ENCODE data around the gene FSTL4. TPM values are rescaled to one million over a fixed set of nuclear protein-coding genes. Genes with fewer than 3 reads are reported as not detected.

FSTL4 gene
- total and polyA plus RNA-seq, 2 of the 13 experiments (the other 11 are each of a cell fraction or from before 2014, with no cell fraction given), result 2.1 to 3.0 TPM

GRCh38 chr5:133637206-133637605, 24.9 kb upstream of the FSTL4 start (continued):
- TF ChIP-seq ERF (CRISPR knock-in tag; IDR thresholded peaks at IDR 0.05), result no peak
- no peak for TF ChIP-seq DNMT3B (CRISPR knock-in tag; conservative IDR thresholded peaks at IDR 0.05)

GRCh38 chr5:133635051-133635450, 22.7 kb upstream of the FSTL4 start:
- WGBS (ENCODE audit: low lambda C conversion rate), result 0% methylated on average over 1 of the region's 1 CpG
- H3K4me1 ChIP-seq (ENCODE audit: insufficient read depth, low read length), result no peaks in the 10 kb centered on the region
- H3K9me3 ChIP-seq (ENCODE audit: low read length), result no peaks in the 10 kb centered on the region
- no peak overlapping the region for H3K4me2 ChIP-seq (ENCODE audit: low read depth, low read length)
- POLR2A ChIA-PET, result no interaction called here
- ATAC-seq, result no peak
- in situ Hi-C loops (cut with HindIII; ENCODE audit: extremely low pct_ligation_motif_present, low pct_unique_long_range_greater_than_20kb) (no loop called here), intact Hi-C loops (cut with micrococcal nuclease; ENCODE audit: unreplicated experiment) (no loop called here)
- 0 out of 5 replicates have a peak, but pooled peaks cover 0 to 2% of the 10 kb centered on the region in 2 experiments for H3K27me3 ChIP-seq (ENCODE audit: control insufficient read depth in 1 of 2, insufficient read depth in 2 of 2, low read length in 2 of 2)
- no peaks in the 10 kb centered on the region for H3K79me2 ChIP-seq (ENCODE audit: insufficient read depth, low read length)
- FAIRE-seq, result no peak
- TF ChIP-seq EZH2 (conservative IDR thresholded peaks at IDR 0.05; ENCODE audit: low read depth, low read length) (no peak), KLF6 (CRISPR knock-in tag; IDR thresholded peaks at IDR 0.05) (no peak), ISL2 (CRISPR knock-in tag; IDR thresholded peaks at IDR 0.05) (no peak), KDM5A (IDR thresholded peaks at IDR 0.05; ENCODE audit: borderline replicate concordance, low read length) (no peak), FOSL2 (CRISPR knock-in tag; IDR thresholded peaks at IDR 0.05) (no peak), ZBTB8A (CRISPR knock-in tag; IDR thresholded peaks at IDR 0.05; ENCODE audit: borderline replicate concordance, low read depth) (no peak), SNAPC5 (CRISPR knock-in tag; IDR thresholded peaks at IDR 0.05; ENCODE audit: borderline replicate concordance) (no peak), POGZ (CRISPR knock-in tag; IDR thresholded peaks at IDR 0.05) (no peak), UBTF (CRISPR knock-in tag; IDR thresholded peaks at IDR 0.05) (no peak), RFXAP (CRISPR knock-in tag; IDR thresholded peaks at IDR 0.05; ENCODE audit: borderline replicate concordance) (no peak), IKZF1 (IDR thresholded peaks at IDR 0.05) (no peak), EP300 (IDR thresholded peaks at IDR 0.05; ENCODE audit: low read depth in 2 of 2, low read length in 2 of 2) (no peak), EP300 (CRISPR knock-in tag; IDR thresholded peaks at IDR 0.05; ENCODE audit: borderline replicate concordance) (no peak)
- TF ChIP-seq, protein P1, sequence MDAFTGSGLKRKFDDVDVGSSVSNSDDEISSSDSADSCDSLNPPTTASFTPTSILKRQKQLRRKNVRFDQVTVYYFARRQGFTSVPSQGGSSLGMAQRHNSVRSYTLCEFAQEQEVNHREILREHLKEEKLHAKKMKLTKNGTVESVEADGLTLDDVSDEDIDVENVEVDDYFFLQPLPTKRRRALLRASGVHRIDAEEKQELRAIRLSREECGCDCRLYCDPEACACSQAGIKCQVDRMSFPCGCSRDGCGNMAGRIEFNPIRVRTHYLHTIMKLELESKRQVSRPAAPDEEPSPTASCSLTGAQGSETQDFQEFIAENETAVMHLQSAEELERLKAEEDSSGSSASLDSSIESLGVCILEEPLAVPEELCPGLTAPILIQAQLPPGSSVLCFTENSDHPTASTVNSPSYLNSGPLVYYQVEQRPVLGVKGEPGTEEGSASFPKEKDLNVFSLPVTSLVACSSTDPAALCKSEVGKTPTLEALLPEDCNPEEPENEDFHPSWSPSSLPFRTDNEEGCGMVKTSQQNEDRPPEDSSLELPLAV (CRISPR knock-in tag; conservative IDR thresholded peaks at IDR 0.05; ENCODE audit: low read depth), result no peak
- no TSS peak for BruUV-seq (replicated peaks)
- H3K4me3 ChIP-seq (replicated peaks in 1 of 3; ENCODE audit: insufficient read depth in 1 of 3, low read depth in 2 of 3, low read length in 3 of 3), result no peak overlapping the region
- no peaks in the 10 kb centered on the region for H3K36me3 ChIP-seq (replicated peaks in 1 of 2; ENCODE audit: control insufficient read depth in 1 of 2, insufficient read depth in 2 of 2, low read length in 2 of 2)
- H3K9ac ChIP-seq (ENCODE audit: insufficient read depth, low read depth, low read length), result no peak overlapping the region
- H2AFZ ChIP-seq (ENCODE audit: low read length), result no peak overlapping the region
- no peaks in the 10 kb centered on the region for H4K20me1 ChIP-seq (ENCODE audit: insufficient read depth, low read length)
- DNase-seq (ENCODE audit: low spot score), result no peak
- H3K27ac ChIP-seq (ENCODE audit: extremely low read length, insufficient read depth, low read length), result no peak overlapping the region
- CTCF ChIA-PET (ENCODE audit: low intra/inter-chr PET ratio, low total read pairs), result no interaction called here

Data from HepG2 (cell line).